WTC11 (cell line): ENCODE data around the gene LMBRD1. TPM values are rescaled to one million over a fixed set of nuclear protein-coding genes. Genes with fewer than 3 reads are reported as not detected.

ENCODE experiments used
- ATAC-seq: fragments of 200-7000 bp; cut with Tn5 transposase; 2 replicates; pipeline ENCODE4 v1.10.0; 2021; ENCODE audit warnings: mild to moderate bottlenecking, moderate library complexity
- CTCF ChIA-PET: fragments of 300-600 bp; sonication (Branson Sonifier 250); formaldehyde crosslinking; loops from one replicate; lab custom pipeline; 2021; ENCODE audit warnings: antibody characterized with exemption; lab: Charles Lee
- POLR2A ChIA-PET: fragments of 350-600 bp; sonication (Branson Sonifier 250); formaldehyde crosslinking; loops from one replicate; lab custom pipeline; 2021; ENCODE audit warnings: antibody characterized with exemption; lab: Charles Lee
- DNase-seq: peaks from one replicate; pipeline ENCODE4 v3.0.0; 2021; ENCODE audit warnings: low spot score
- H3K27ac Mint-ChIP-seq: 2 replicates; pipeline ENCODE4 v1.8.0; 2021; ENCODE audit warnings: mixed read lengths
- H3K27me3 Mint-ChIP-seq: 2 replicates; pipeline ENCODE4 v1.8.0; 2021; ENCODE audit warnings: low read depth, mild to moderate bottlenecking, moderate library complexity, mixed read lengths
- H3K36me3 Mint-ChIP-seq: 2 replicates; pipeline ENCODE4 v1.8.0; 2021; ENCODE audit warnings: mixed read lengths
- H3K4me1 Mint-ChIP-seq: 2 replicates; pipeline ENCODE4 v1.8.0; 2022; ENCODE audit warnings: mixed read lengths
- H3K4me3 Mint-ChIP-seq: 2 replicates; pipeline ENCODE4 v1.8.0; 2021; ENCODE audit warnings: mild to moderate bottlenecking, moderate library complexity, mixed read lengths
- H3K9me3 Mint-ChIP-seq: 2 replicates; pipeline ENCODE4 v1.8.0; 2021; ENCODE audit warnings: mixed read lengths
- ATF2 ChIP-seq: sonication (generic); formaldehyde crosslinking; IDR thresholded peaks from 2 replicates; pipeline ENCODE4 v1.8.1; 2022; ENCODE audit warnings: low read depth, missing genetic modification reagents, borderline replicate concordance
- E2F5 ChIP-seq: sonication (generic); formaldehyde crosslinking; IDR thresholded peaks from 2 replicates; pipeline ENCODE4 v1.8.1; 2022; ENCODE audit warnings: mild to moderate bottlenecking, moderate library complexity, missing genetic modification reagents
- EMX1 ChIP-seq: fragments of 250-450 bp; sonication (Bioruptor Pico); IDR thresholded peaks from 2 replicates; pipeline ENCODE4 v1.8.0; 2021; ENCODE audit warnings: mild to moderate bottlenecking
- ERG ChIP-seq: fragments of 250-450 bp; sonication (Bioruptor Pico); IDR thresholded peaks from 2 replicates; pipeline ENCODE4 v1.8.0; 2021; ENCODE audit warnings: mild to moderate bottlenecking
- ESRRA ChIP-seq: sonication (generic); formaldehyde crosslinking; IDR thresholded peaks from 2 replicates; pipeline ENCODE4 v1.8.1; 2022; ENCODE audit warnings: mild to moderate bottlenecking, missing genetic modification reagents, borderline replicate concordance
- JAZF1 ChIP-seq: fragments of 250-450 bp; sonication (Bioruptor Pico); IDR thresholded peaks from 2 replicates; pipeline ENCODE4 v1.9.0; 2021; ENCODE audit warnings: moderate library complexity, mild to moderate bottlenecking, inconsistent platforms
- MLX ChIP-seq: sonication (generic); formaldehyde crosslinking; IDR thresholded peaks from 2 replicates; pipeline ENCODE4 v1.8.1; 2023; ENCODE audit warnings: mild to moderate bottlenecking, missing genetic modification reagents, moderate library complexity
- NFE2L1 ChIP-seq: sonication (generic); formaldehyde crosslinking; IDR thresholded peaks from 2 replicates; pipeline ENCODE4 v1.8.1; 2023; ENCODE audit warnings: missing genetic modification reagents
- NR3C1 ChIP-seq: sonication (generic); formaldehyde crosslinking; conservative IDR thresholded peaks from 2 replicates; pipeline ENCODE4 v1.8.1; 2023; ENCODE audit warnings: low read depth, mild to moderate bottlenecking, missing genetic modification reagents
- OVOL2 ChIP-seq: fragments of 250-450 bp; sonication (Bioruptor Pico); IDR thresholded peaks from 2 replicates; pipeline ENCODE4 v1.9.0; 2021; ENCODE audit warnings: mild to moderate bottlenecking, borderline replicate concordance
- PRDM15 ChIP-seq: sonication (generic); formaldehyde crosslinking; IDR thresholded peaks from 2 replicates; pipeline ENCODE4 v1.8.0; 2022; ENCODE audit warnings: missing genetic modification reagents
- PREB ChIP-seq: sonication (generic); formaldehyde crosslinking; IDR thresholded peaks from 2 replicates; pipeline ENCODE4 v1.8.1; 2022; ENCODE audit warnings: mild to moderate bottlenecking, missing genetic modification reagents, moderate library complexity, borderline replicate concordance
- TEAD4 ChIP-seq: sonication (generic); formaldehyde crosslinking; IDR thresholded peaks from 2 replicates; pipeline ENCODE4 v1.8.0; 2022; ENCODE audit warnings: mild to moderate bottlenecking, missing genetic modification reagents
- USF1 ChIP-seq: sonication (generic); formaldehyde crosslinking; IDR thresholded peaks from 2 replicates; pipeline ENCODE4 v1.8.0; 2022; ENCODE audit warnings: mild to moderate bottlenecking, missing genetic modification reagents
- ZBTB21 ChIP-seq: sonication (generic); formaldehyde crosslinking; IDR thresholded peaks from 2 replicates; pipeline ENCODE4 v1.8.1; 2023; ENCODE audit warnings: mild to moderate bottlenecking, missing genetic modification reagents, borderline replicate concordance
- ZBTB43 ChIP-seq: sonication (generic); formaldehyde crosslinking; IDR thresholded peaks from 2 replicates; pipeline ENCODE4 v1.8.1; 2023; ENCODE audit warnings: mild to moderate bottlenecking, missing genetic modification reagents
- ZNF138 ChIP-seq: sonication (generic); formaldehyde crosslinking; conservative IDR thresholded peaks from 2 replicates; pipeline ENCODE4 v1.8.1; 2022; ENCODE audit warnings: mild to moderate bottlenecking, moderate library complexity, missing genetic modification reagents
- ZNF396 ChIP-seq: fragments of 250-450 bp; sonication (Bioruptor Pico); IDR thresholded peaks from 2 replicates; pipeline ENCODE4 v1.8.0; 2021; ENCODE audit warnings: mild to moderate bottlenecking, moderate library complexity, borderline replicate concordance
- ZNF416 ChIP-seq: fragments of 250-450 bp; sonication (Bioruptor Pico); IDR thresholded peaks from 2 replicates; pipeline ENCODE4 v1.9.0; 2021; ENCODE audit warnings: mild to moderate bottlenecking, inconsistent platforms
- ZNF671 ChIP-seq: fragments of 250-450 bp; sonication (Bioruptor Pico); IDR thresholded peaks from 2 replicates; pipeline ENCODE4 v1.8.0; 2021; ENCODE audit warnings: mild to moderate bottlenecking
- total RNA-seq: library from RNA; stranded (reverse); gene quantifications from 3 replicates; pipeline ENCODE4 v1.2.3, GENCODE V29; 2021

Gene LMBRD1
- total RNA-seq, 1 experiment from 2014 or later: 15.0 TPM

GRCh38 chr6:69732045-69732444 is 64.8 kb downstream of the LMBRD1 start:
- H3K4me1 Mint-ChIP-seq: peaks cover 7% of the 10 kb centered on the region
- CTCF ChIA-PET: no interaction called here
- POLR2A ChIA-PET: no interaction called here
- 0 out of 2 replicates have a peak, but pooled peaks cover 3% of the 10 kb centered on the region for H3K9me3 Mint-ChIP-seq
- no peak overlapping the region for H3K27ac Mint-ChIP-seq
- DNase-seq (no peak), ATAC-seq (no peak)
- H3K27me3 Mint-ChIP-seq: no peaks in the 10 kb centered on the region
- TF ChIP-seq ZBTB21 (CRISPR knock-in tag): no peak
- no peak for TF ChIP-seq PREB (CRISPR knock-in tag)
- no peak for TF ChIP-seq ZNF396 (CRISPR knock-in tag)
- no peak for TF ChIP-seq ZNF138 (CRISPR knock-in tag)
- TF ChIP-seq PRDM15 (CRISPR knock-in tag): no peak
- TF ChIP-seq NR3C1 (CRISPR knock-in tag): no peak
- TF ChIP-seq ZNF671 (CRISPR knock-in tag): no peak
- TF ChIP-seq, all 79 proteins: peak for 0
- no peak overlapping the region for H3K4me3 Mint-ChIP-seq
- peaks cover 5% of the 10 kb centered on the region; the same call in 1 of the 2 replicates for H3K36me3 Mint-ChIP-seq

- Mint-ChIP-seq H3K27me3 (no peaks in the 10 kb centered on the region), H3K4me1 (peaks cover 4% of the 10 kb centered on the region), H3K4me3 (no peak overlapping the region), H3K27ac (no peak overlapping the region), H3K36me3 (peaks cover 15% of the 10 kb centered on the region)
- POLR2A ChIA-PET: no interaction called here
- DNase-seq: no peak
- CTCF ChIA-PET: interaction anchor here (0.7 to 1.1 kb wide), 4 partner anchors 9 to 378 kb away, joined by 3 to 4 read pairs (median 4); partner anchors contain the start of gene LMBRD1
- ATAC-seq: no peak
- TF ChIP-seq JAZF1 (CRISPR knock-in tag) (no peak), OVOL2 (no peak), ZNF416 (no peak), E2F5 (CRISPR knock-in tag) (no peak), TEAD4 (CRISPR knock-in tag) (no peak)
- TF ChIP-seq, all 79 proteins: peak for 0
- H3K9me3 Mint-ChIP-seq: peaks cover 16% of the 10 kb centered on the region
Measured at GRCh38 chr6:69729870-69730449, 66.8 kb downstream of the LMBRD1 start.

- no peaks in the 10 kb centered on the region for H3K4me1 Mint-ChIP-seq
- H3K27me3 Mint-ChIP-seq: no peaks in the 10 kb centered on the region
- H3K4me3 Mint-ChIP-seq: no peak overlapping the region
- H3K36me3 Mint-ChIP-seq: peaks cover 35% of the 10 kb centered on the region
- POLR2A ChIA-PET: no interaction called here
- CTCF ChIA-PET: no interaction called here
- no peak for DNase-seq
- ATAC-seq: no peak
- H3K9me3 Mint-ChIP-seq: peaks cover 38% of the 10 kb centered on the region
- no peak overlapping the region for H3K27ac Mint-ChIP-seq
- TF ChIP-seq ZBTB43 (CRISPR knock-in tag) (no peak), NFE2L1 (CRISPR knock-in tag) (no peak), USF1 (no peak), EMX1 (CRISPR knock-in tag) (no peak), MLX (no peak), ESRRA (CRISPR knock-in tag) (no peak), OVOL2 (no peak), ATF2 (CRISPR knock-in tag) (no peak), ERG (CRISPR knock-in tag) (no peak)
Measured at GRCh38 chr6:69722683-69723082, 74.1 kb downstream of the LMBRD1 start.
